Measurements from ENCODE around the gene MAP3K14.

MAP3K14 gene

DNA sequence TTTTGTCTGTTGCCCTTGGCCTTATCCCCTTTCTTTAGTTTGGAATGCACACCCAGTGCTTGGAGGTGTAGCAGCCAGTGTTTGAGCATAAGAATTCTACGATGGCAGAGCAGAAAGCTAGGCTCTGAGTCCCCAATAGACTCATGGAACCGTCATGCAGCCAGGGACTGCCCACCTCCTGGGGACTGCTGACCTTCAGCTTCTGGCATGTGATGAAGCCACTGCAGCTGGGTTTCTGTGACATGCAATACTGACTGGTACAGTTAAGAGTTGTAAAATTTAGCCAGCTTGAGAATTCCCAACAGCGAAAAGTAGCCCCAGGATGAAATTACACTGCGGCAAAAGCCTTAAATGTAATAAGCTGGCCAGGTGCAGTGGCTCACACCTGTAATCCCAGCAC lies 9.0 kb upstream of the MAP3K14 start:
- DNase-seq (ENCODE audit: low read depth): no peak
- TF ChIP-seq, protein P1, sequence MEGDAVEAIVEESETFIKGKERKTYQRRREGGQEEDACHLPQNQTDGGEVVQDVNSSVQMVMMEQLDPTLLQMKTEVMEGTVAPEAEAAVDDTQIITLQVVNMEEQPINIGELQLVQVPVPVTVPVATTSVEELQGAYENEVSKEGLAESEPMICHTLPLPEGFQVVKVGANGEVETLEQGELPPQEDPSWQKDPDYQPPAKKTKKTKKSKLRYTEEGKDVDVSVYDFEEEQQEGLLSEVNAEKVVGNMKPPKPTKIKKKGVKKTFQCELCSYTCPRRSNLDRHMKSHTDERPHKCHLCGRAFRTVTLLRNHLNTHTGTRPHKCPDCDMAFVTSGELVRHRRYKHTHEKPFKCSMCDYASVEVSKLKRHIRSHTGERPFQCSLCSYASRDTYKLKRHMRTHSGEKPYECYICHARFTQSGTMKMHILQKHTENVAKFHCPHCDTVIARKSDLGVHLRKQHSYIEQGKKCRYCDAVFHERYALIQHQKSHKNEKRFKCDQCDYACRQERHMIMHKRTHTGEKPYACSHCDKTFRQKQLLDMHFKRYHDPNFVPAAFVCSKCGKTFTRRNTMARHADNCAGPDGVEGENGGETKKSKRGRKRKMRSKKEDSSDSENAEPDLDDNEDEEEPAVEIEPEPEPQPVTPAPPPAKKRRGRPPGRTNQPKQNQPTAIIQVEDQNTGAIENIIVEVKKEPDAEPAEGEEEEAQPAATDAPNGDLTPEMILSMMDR (conservative IDR thresholded peaks at IDR 0.05; ENCODE audit: low read depth, low read length): no peak
- H3K4me3 ChIP-seq (ENCODE audit: low read length): no peak overlapping the region

- H3K4me3 ChIP-seq (ENCODE audit: low read length): no peak overlapping the region
- TF ChIP-seq, protein P1 (conservative IDR thresholded peaks at IDR 0.05; ENCODE audit: low read depth, low read length): no peak
- DNase-seq (ENCODE audit: low read depth): no peak
Observed at GRCh38 chr17:45324336-45324735, 7.5 kb upstream of the MAP3K14 start.

- TF ChIP-seq, protein P1 (conservative IDR thresholded peaks at IDR 0.05; ENCODE audit: low read depth, low read length): no peak
- DNase-seq (ENCODE audit: low read depth): no peak
- H3K4me3 ChIP-seq (ENCODE audit: low read length): no peak overlapping the region
Observed at GRCh38 chr17:45322168-45322567, 5.3 kb upstream of the MAP3K14 start.

GRCh38 chr17:45320931-45321461 lies 4.2 kb upstream of the MAP3K14 start:
- TF ChIP-seq, protein P1 (conservative IDR thresholded peaks at IDR 0.05; ENCODE audit: low read depth, low read length): no peak
- peak; percentile 76 for DNase-seq (ENCODE audit: low read depth)
- no peak overlapping the region for H3K4me3 ChIP-seq (ENCODE audit: low read length)

DNA sequence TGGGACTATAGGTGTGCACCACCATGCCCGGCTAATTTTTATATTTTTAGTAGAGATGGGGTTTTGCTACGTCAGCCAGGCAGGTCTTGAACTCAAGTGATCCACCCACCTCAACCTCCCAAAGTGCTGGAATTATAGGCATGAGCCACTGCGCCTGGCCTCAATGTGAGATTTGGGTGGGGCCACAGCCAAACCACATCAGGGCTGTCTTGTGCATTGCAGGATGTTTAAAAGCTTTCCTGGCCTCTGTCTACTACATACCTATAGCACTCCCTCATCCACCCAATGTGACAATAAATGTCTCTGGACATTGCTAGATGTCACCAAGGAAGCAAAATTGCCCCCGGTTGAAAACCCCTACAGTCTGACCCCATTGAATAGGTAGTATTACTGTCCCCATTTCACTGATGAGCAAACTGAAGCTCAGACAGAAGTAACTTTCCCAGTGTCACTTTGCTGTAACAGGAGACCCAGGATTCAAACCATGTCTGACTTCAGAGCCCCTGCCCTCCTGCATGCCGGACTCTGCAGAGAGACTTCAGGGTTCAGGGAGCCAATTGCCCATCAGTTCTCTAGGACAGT lies 3.6 kb upstream of the MAP3K14 start:
- TF ChIP-seq, protein P1 (conservative IDR thresholded peaks at IDR 0.05; ENCODE audit: low read depth, low read length): no peak
- no peak overlapping the region for H3K4me3 ChIP-seq (ENCODE audit: low read length)
- DNase-seq (ENCODE audit: low read depth): no peak

GRCh38 chr17:45319239-45319703 lies 2.5 kb upstream of the MAP3K14 start:
- DNase-seq (ENCODE audit: low read depth): peak; percentile 65
- TF ChIP-seq, protein P1 (conservative IDR thresholded peaks at IDR 0.05; ENCODE audit: low read depth, low read length): no peak
- no peak overlapping the region for H3K4me3 ChIP-seq (ENCODE audit: low read length)

DNA sequence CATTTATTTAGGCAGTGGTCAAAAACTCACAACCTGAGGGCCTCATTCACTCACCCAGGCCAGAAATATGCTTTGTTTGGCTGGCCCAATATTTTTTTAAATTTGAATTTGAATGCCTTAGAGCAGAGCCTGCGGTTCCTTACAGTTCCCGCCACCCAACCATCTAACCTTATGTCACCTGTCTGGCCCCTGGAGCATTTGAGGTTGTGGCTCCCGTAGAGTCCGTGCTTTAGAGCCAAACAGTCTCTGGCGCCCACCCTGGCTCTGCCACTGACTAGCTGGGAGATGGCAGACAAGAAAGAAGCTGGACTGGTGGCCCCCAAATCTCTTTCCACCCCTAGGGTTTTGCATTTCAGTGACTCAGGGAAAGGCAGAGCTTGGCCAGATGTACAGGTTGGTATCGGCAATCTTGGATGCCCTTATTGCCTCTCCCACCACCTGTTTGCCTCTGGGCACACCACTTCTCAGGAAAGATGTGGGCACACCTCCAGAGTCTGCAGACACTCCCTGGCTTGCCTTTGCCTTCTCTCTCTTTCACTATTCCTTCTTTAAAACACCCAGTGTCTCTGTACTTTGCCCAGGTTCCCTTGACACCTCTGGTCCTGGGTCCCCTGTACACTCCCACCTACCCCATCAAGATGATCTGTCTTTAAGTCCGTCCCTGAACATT lies 1.9 kb upstream of the MAP3K14 start:
- no peak overlapping the region for H3K4me3 ChIP-seq (ENCODE audit: low read length)
- DNase-seq (ENCODE audit: low read depth): no peak
- TF ChIP-seq, protein P1 (conservative IDR thresholded peaks at IDR 0.05; ENCODE audit: low read depth, low read length): no peak

Data from retinal pigment epithelial cell (primary cell).